WERI-Rb-1 (cell line): ENCODE measurements around the gene TYRO3.

Experiments used
- DNase-seq: peaks from one replicate; pipeline ENCODE4 v3.0.0-alpha.2; 2020
- H3K27ac ChIP-seq: fragments of 250-450 bp; sonication (Bioruptor Pico); 2 replicates; pipeline ENCODE4 v1.5.1; 2020; ENCODE audit warnings: mild to moderate bottlenecking, moderate library complexity
- H3K27me3 ChIP-seq: fragments of 250-450 bp; sonication (Bioruptor Pico); 2 replicates; pipeline ENCODE4 v1.5.1; 2021; ENCODE audit warnings: mild to moderate bottlenecking, low read depth, moderate library complexity; ENCODE audit not compliant: insufficient read depth, severe bottlenecking
- H3K36me3 ChIP-seq: fragments of 250-450 bp; sonication (Bioruptor Pico); 2 replicates; pipeline ENCODE4 v1.5.1; 2020; ENCODE audit warnings: mild to moderate bottlenecking, moderate library complexity
- H3K4me3 ChIP-seq: 2 replicates; pipeline ENCODE4 v1.5.1; 2011; ENCODE audit warnings: low read depth, mild to moderate bottlenecking, control low read depth, low read length
- H3K9me3 ChIP-seq: fragments of 250-450 bp; sonication (Bioruptor Pico); 2 replicates; pipeline ENCODE4 v1.5.1; 2021; ENCODE audit warnings: mild to moderate bottlenecking, moderate library complexity; ENCODE audit not compliant: severe bottlenecking
- CTCF ChIP-seq: IDR thresholded peaks from 2 replicates; pipeline ENCODE4 v1.5.1; 2011; ENCODE audit warnings: low read depth, mild to moderate bottlenecking, control low read depth, inconsistent platforms, low read length

TYRO3 gene

GRCh38 chr15:41558400-41559238 lies at the start of gene TYRO3:
Gene TYRO3, plus strand, starts transcription at chr15:41559212. Its CDS starts 46 bp downstream, at chr15:41559258.
- 0 out of 2 replicates have a peak, but pooled peaks have one; percentile 11 for TF ChIP-seq CTCF
- H3K27me3 ChIP-seq: no peaks in the 10 kb centered on the region
- H3K4me3 ChIP-seq: peak within 1 kb of the TSS; percentile 43
- no peaks in the 10 kb centered on the region for H3K9me3 ChIP-seq
- peak; percentile 63 for DNase-seq
- H3K36me3 ChIP-seq: no peaks in the 10 kb centered on the region; the same call in 1 of the 2 replicates
- no peak within 1 kb of the TSS for H3K27ac ChIP-seq

GRCh38 chr15:41510728-41511127 lies 48.3 kb upstream of the TYRO3 start:
- no peak for DNase-seq
- Histone ChIP-seq H3K9me3 (no peaks in the 10 kb centered on the region), H3K27ac (no peak overlapping the region), H3K36me3 (no peaks in the 10 kb centered on the region), H3K4me3 (no peak overlapping the region), H3K27me3 (no peaks in the 10 kb centered on the region)
- TF ChIP-seq CTCF: no peak

DNA sequence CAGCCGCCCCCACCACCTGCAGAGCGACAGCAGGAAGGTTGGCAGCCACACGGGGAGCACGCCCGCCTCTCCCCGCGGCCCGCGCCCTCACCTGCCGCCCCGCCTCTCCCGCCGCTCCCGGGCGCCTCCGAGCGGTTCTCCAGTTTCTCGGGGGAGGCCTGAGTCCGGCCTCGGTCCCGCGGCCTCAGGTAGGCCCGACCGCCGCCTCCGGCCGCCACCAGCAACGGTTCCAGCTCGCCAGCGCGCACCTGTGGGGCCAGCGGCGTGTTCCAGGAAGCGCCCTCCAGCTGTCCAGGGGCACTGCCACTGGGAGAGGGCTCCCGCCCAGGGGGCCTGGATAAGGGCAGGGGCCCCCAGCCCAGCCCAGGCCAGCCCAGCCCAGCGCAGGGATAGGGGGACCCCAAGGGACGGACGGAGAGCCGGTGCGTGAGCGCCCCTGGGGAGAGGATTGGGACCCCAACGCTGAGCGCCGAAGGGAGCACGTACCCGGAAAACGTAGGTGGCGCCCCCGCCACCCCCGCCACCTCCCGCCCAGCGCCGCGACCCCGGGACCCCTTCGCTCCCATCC lies 47.6 kb upstream of the TYRO3 start:
- H3K9me3 ChIP-seq: no peaks in the 10 kb centered on the region
- H3K4me3 ChIP-seq: no peak overlapping the region
- H3K27me3 ChIP-seq: no peaks in the 10 kb centered on the region
- DNase-seq: no peak
- TF ChIP-seq CTCF: no peak
- H3K27ac ChIP-seq: no peak overlapping the region
- H3K36me3 ChIP-seq: no peaks in the 10 kb centered on the region

- Histone ChIP-seq H3K27me3 (no peaks in the 10 kb centered on the region), H3K27ac (no peak overlapping the region), H3K9me3 (no peaks in the 10 kb centered on the region), H3K4me3 (no peak overlapping the region), H3K36me3 (no peaks in the 10 kb centered on the region)
- no peak for TF ChIP-seq CTCF
- no peak for DNase-seq
These were observed 47.1 kb upstream of the TYRO3 start for GRCh38 chr15:41511899-41512369.

DNA sequence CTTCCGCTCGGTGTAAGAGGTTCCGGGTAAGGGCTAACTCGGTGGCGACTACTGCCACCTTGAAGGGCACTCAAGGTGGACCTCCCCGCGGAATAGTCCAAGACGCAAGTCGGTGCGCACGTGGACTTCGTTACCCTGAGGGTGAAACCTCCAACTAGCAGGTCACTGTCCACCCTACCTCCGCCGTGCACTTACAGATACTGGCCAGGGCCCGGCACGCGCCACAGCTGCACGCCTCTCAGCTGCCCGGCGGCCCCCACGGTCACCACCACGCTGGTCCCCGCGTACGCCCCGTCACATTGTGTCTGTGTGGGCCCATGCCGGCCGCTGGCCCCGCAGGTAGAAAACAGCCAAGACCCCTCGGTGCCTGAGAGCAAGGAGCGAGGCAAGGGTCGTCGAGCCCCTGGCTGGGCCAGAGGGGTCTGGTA lies 46.5 kb upstream of the TYRO3 start:
- TF ChIP-seq CTCF: no peak
- Histone ChIP-seq H3K9me3 (no peaks in the 10 kb centered on the region), H3K27ac (no peak overlapping the region), H3K36me3 (no peaks in the 10 kb centered on the region; the same call in 1 of the 2 replicates), H3K4me3 (peak overlapping the region; percentile 86; the same call in 1 of the 2 replicates), H3K27me3 (no peaks in the 10 kb centered on the region)
- DNase-seq: no peak
